Non-pigmented ciliary epithelial cell (primary cell): ENCODE results near the gene TMEM38A.

Source experiments
- DNase-seq: peaks from one replicate; pipeline ENCODE4 v3.0.0-alpha.2; 2010; ENCODE audit warnings: low read depth

The TMEM38A gene, protein sequence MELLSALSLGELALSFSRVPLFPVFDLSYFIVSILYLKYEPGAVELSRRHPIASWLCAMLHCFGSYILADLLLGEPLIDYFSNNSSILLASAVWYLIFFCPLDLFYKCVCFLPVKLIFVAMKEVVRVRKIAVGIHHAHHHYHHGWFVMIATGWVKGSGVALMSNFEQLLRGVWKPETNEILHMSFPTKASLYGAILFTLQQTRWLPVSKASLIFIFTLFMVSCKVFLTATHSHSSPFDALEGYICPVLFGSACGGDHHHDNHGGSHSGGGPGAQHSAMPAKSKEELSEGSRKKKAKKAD

DNA sequence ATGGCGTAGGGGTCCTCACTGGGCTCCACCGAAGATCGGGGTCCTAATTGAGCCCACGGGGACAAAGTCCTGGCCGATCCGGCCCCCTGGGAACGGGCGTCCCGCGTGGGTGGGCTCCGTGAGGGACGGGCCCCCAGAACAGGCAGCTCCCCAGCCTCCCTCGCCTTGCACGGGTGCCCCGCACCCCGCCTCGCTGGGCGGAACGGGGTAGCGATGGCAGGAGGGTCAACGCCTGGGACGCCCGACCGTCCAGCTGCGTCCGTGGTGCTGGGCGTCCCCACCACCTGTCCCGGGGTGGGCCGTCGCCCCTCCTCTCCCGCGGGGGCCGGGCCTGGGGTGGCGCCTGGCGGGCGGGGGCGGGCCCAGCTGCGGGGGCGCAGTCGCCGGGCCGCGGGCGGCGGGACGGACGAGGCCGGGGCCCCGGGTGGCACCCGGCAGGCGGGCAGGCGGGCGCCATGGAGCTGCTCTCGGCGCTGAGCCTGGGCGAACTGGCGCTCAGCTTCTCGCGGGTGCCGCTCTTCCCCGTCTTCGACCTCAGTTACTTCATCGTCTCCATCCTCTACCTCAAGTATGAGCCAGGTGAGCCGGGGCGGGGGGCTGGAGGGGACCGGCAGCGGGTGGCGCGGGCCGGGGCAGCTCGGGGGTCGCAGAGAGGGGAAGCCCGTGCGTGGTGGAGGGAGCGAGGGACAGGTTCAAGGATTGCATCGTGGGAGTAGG lies at the start of gene TMEM38A:
Gene TMEM38A (plus strand): TSS at position 377 of the 717 bp plus-strand sequence. CDS start 79 bp downstream, at position 456.
- DNase-seq: no peak

DNA sequence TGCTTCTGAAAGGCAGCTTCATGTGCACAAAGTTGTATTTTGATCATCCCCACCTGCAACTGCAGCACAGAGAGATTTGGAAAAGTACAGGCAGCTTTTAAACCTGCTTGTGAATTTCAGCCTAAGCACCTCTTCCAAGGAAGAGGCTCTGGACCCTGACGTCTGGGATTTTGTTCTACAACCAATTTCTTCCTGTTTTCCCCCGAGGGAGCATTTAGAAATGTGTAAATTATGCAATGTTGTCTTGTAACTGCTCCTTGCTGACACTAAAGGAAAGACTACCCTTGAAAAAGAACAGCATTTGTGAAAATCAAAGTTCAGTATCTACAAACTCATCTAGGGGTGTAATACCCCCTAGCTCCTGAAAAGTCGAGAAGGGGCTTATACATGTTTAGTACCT lies 48.3 kb upstream of the TMEM38A start:
- DNase-seq: no peak

DNA sequence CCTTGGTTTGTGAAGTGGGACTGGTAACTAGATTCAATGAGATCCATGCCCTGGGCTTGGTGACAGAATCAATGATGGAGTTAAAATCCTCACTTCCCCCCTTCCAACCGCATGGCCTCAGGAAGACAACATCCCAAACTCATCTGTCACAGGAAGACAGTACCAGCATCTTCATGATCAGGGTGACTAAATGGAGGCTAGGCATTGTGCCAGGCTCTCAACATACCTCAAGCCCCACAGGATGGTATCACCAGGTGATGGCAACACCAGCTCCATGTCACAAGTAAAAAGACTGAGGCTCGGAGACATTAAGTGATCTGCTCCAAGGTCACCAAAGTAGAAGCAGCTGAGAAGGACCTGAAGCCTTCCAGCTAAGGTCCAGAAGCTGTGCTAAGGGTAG lies 47.1 kb upstream of the TMEM38A start:
- DNase-seq: no peak

DNA sequence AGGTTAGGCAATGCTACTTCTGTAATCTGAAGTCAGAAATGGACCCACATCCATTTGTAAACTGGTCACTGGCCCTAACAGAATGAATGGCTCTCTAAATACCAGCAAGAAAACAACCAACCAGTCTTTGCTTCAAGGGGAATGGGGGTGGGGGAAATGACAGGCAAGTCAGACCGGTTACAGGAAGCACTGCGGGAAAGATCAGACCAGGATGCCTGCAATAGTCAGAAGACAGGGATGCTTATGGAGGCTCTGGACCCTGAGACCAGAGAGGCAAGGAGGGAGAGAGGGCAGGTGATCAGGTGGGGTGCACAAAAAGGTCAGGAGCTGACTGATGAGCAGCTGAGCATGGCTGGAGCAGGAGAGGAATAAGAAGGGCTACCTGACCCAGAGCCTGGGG lies 46.0 kb upstream of the TMEM38A start:
- no peak for DNase-seq

DNA sequence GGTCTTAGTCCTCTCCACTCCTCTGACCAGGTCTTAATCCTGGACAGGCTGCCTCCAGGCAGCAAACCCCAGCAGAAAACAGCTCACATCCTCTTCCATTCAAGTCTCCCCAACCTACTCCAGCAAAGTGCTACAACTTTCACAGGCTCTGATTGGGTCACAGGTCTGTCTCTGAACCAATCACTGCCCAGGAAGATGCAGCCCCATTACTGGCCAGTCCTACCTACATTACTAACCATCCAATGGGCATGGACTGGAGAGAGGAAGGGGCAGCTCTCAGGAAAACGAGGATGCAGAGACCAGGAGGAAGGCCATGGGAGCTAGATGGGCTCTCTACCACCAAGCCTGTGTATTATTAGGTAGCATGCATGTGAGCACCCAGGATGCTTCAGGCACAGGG lies 45.1 kb upstream of the TMEM38A start:
- no peak for DNase-seq

DNA sequence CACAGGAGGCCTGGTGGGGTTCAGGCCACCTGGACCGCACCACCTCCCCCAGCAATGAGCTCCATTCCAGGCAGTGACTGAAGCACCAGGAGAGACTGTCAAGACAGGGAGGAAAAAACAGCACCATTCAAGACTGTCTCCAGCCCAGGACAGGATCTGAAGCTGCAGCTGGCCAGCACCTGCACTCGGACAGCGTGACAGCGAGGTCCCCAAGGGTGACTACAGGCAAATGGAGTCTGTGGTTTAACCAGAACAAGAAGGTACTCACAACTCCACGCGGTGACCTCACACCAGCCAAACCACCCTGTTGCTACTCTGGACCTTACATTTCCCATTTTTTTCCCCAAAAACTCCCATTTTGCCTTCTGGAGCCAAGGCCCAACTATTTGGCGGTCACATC lies 42.7 kb upstream of the TMEM38A start:
- DNase-seq: no peak

DNA sequence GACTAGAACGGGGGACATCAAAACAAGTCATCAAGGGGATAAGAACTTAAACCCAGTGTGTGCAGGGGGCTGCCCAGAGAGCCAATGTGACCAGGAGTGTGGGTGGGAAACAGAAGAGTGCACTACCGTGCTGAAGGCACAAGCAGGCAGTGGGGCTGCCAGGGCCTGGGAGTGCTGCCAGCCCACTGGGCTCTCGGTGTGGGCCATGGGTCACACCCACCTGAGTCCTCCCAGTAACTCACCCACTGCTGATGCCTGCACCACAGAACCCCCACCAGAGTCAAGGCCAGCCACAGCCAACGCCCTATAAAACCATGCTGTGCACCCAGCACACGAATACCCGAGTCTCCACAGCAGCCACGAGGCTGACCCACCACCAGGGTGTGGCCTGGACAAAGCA lies 41.5 kb upstream of the TMEM38A start:
- DNase-seq: no peak

GRCh38 chr19:16620018-16620417 lies 40.9 kb upstream of the TMEM38A start:
- no peak for DNase-seq

DNA sequence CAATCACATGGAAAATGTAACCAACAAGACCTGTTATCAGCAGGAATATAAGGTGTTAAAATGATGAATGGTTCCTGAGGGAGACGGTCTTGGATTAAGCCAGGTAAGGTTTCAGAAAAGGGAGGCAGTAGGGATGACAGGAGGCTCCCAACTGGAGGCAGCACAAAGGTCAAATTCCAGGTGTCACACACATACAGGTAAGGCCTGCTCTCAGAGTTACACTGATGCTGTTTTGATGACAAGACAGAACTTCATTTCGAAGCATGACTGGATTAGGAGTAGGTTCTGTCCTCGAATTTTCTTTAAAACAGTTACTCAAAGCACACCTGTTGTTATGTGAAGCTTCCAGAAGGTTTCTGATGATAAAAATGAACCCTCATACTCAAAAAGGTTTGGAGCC lies 40.4 kb upstream of the TMEM38A start:
- no peak for DNase-seq

GRCh38 chr19:16621165-16621800 lies 39.7 kb upstream of the TMEM38A start:
- DNase-seq: no peak

DNA sequence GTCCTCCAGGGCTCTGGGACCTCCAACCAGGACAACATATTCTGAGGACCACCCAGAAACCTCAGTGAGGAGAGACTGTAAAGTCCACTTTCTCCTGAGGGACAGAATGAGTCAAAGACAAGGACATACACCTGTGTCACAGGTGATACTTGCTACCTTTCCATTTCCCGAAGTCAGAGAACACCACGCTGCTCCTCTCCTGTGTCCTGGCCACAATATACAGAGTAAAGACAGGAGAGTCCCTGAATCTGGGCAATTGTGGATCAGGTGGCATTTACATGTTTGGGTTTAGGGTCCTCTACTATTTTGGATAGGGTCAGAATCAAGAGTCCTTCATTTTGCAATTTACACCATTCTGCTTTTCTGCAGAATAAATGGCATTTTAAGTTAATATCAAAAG lies 37.9 kb upstream of the TMEM38A start:
- DNase-seq: no peak

DNA sequence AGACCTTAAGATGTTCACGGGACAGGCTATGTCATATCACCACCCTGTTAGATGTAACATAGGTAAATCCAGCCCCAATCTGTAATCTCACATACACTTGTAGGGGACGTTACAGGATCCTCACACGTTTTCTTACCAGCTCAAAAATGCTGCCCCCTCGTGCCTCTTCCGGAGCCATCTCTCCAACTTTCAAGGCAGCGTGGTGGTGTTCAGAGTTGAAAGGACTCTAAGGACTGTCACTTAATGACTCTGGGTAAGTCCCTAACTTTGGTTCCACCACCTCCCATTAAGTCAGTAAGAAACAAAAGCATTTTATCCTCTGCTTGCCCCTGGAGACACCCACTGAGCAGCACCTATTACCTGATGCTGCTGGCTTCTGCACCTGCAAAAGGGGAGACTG lies 37.4 kb upstream of the TMEM38A start:
- DNase-seq: no peak

DNA sequence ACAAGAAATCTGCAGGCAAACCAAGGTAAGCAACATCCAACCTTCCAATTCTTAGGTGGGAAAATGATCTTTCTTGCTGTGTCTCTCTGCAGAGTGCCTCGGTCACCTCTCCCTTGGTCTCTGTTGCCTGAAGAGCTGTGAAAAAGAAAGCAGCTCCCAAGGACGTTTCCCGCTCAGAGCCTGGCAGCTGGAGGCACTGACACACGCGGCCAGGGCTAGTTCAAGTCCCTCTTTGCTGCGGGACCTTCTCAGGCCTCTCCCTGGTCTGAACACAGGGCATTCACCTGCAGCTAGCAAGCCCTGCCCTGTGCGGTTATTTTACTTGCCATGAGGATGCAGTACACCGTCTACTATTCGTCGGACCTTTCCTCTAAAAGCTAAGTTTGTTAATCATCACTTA lies 36.7 kb upstream of the TMEM38A start:
- no peak for DNase-seq

GRCh38 chr19:16625163-16625958 lies 35.6 kb upstream of the TMEM38A start:
- DNase-seq: no peak

GRCh38 chr19:16626796-16627192 lies 34.1 kb upstream of the TMEM38A start:
- DNase-seq: no peak

GRCh38 chr19:16627193-16627927 lies 33.6 kb upstream of the TMEM38A start:
- DNase-seq: no peak

DNA sequence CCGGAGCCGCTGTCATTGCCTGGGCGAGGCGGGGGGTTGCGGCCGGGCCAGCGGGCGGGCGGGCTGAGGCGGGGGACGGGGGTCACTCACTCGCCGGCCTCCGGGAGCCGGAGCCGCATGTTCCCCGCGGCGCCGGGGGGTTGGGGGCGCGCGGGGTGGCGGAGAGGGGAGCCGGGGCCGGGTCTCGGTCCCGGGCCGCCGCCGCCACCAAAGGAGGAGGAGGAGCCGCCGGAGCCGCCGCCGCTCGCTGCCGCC lies 33.1 kb upstream of the TMEM38A start:
- DNase-seq: no peak

DNA sequence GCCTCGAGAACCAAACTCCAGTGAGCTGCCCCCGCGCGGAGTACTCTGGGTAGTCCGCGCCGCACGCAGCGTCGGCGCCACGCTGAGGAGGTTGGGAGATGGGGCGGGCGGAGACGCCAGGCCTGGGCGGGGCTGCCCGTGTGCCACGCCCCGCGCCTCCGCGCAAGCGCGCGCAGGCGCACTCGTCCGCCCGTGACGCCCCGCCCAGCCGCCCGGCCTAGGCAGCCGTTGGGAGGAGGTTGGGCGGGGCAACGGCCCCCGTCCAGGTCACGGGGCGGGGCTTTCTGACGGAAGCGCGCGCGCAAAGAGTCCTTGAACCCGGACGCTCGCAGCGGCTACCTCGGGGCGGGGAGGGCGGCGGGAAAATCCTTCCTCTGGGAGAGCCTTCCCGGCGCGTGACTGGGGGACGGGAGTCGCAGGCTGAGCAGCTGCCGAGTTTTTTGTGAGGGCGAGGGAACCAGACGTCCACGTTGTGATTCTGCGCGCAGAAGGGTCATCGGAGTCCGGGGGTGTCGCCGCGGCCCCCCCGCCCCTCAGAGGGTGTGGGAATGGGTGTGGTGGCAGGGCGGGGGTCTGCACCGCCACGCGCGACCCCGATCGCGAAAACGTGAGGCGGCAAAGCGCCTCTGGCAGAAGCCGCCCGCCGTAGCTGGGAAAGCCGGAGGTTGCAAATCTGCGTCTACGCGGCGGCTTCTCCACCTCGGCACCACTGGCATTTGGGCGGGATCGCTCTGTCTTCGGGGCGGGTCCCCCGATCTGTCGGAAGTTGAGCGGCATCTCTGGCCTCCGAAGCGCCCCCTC lies 32.6 kb upstream of the TMEM38A start, which contains the start of gene MED26:
Gene MED26 (minus strand): TSS at position 22 of the 801 bp plus-strand sequence. CDS start 261 bp downstream, outside the sequence.
- peak; percentile 50 for DNase-seq

GRCh38 chr19:16628984-16629691 lies 31.8 kb upstream of the TMEM38A start:
- DNase-seq: no peak

DNA sequence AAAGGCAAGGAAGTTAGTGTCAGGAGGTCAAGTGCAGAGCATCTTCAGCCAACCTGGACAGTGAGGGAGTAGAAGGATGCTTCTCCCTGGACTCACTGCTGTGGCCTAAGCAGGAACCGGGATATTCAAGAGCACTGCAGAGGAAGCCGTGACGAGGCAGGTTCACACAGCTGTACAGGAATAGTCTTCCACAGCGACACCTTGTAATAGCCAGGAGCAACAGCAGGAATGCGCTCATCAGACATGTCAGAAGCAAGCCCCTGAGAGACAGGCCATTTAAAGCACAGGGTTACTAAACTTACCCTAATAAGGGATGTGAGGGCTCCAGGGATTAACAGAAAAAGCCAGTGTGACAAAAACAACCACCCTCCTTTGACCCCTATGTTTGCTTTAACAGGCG lies 29.5 kb upstream of the TMEM38A start:
- no peak for DNase-seq
